DOHH2 (cell line): Measurements from ENCODE around the gene ANKRD33B.

ENCODE experiments used
- EZH2phosphoT487 ChIP-seq: fragments of 200-600 bp; sonication (generic); IDR thresholded peaks from 2 replicates; pipeline ENCODE4 v1.6.1; 2017; ENCODE audit warnings: borderline replicate concordance, mild to moderate bottlenecking, antibody characterized with exemption, low read length, moderate library complexity, mixed read lengths
- TF ChIP-seq, protein P1 (sequence below): fragments of 200-600 bp; sonication (generic); IDR thresholded peaks from one replicate; pipeline ENCODE4 v1.5.1; 2014; ENCODE audit warnings: antibody characterized with exemption, mild to moderate bottlenecking, low read depth, low read length; ENCODE audit not compliant: poor library complexity, severe bottlenecking

- TF ChIP-seq, protein P1, sequence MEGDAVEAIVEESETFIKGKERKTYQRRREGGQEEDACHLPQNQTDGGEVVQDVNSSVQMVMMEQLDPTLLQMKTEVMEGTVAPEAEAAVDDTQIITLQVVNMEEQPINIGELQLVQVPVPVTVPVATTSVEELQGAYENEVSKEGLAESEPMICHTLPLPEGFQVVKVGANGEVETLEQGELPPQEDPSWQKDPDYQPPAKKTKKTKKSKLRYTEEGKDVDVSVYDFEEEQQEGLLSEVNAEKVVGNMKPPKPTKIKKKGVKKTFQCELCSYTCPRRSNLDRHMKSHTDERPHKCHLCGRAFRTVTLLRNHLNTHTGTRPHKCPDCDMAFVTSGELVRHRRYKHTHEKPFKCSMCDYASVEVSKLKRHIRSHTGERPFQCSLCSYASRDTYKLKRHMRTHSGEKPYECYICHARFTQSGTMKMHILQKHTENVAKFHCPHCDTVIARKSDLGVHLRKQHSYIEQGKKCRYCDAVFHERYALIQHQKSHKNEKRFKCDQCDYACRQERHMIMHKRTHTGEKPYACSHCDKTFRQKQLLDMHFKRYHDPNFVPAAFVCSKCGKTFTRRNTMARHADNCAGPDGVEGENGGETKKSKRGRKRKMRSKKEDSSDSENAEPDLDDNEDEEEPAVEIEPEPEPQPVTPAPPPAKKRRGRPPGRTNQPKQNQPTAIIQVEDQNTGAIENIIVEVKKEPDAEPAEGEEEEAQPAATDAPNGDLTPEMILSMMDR, result no peak
- TF ChIP-seq EZH2phosphoT487, result no peak
Observed at GRCh38 chr5:10705747-10706146, 141.9 kb downstream of the ANKRD33B start.
